Subcutaneous abdominal adipose tissue (tissue), 5 donors: ENCODE results near the gene SENP3.

Experiments
- H3K27ac ChIP-seq: one replicate; pipeline ENCODE4 v1.7.0; 2013; ENCODE audit warnings: low read depth, mild to moderate bottlenecking, inconsistent platforms, low read length, moderate library complexity
- H3K27me3 ChIP-seq, 5 donors: one replicate each; pipeline ENCODE4 v1.7.0; 2013; ENCODE audit warnings: low read length in 5 of 5, inconsistent platforms in 1 of 5; ENCODE audit not compliant: control insufficient read depth in 5 of 5, insufficient read depth in 4 of 5
- H3K36me3 ChIP-seq, 5 donors: one replicate each; pipeline ENCODE4 v1.7.0; 2013; ENCODE audit warnings: low read length in 5 of 5; ENCODE audit not compliant: control insufficient read depth in 5 of 5, insufficient read depth in 5 of 5
- H3K4me1 ChIP-seq, 5 donors: one replicate each; pipeline ENCODE4 v1.7.0; 2013; ENCODE audit warnings: low read length in 5 of 5, mild to moderate bottlenecking in 3 of 5, moderate library complexity in 1 of 5; ENCODE audit not compliant: control insufficient read depth in 5 of 5, insufficient read depth in 5 of 5
- H3K4me3 ChIP-seq, 5 donors: one replicate each; pipeline ENCODE4 v1.7.0; 2013; ENCODE audit warnings: low read length in 5 of 5, low read depth in 1 of 5
- H3K9ac ChIP-seq, 5 donors: one replicate each; pipeline ENCODE4 v1.7.0; 2013; ENCODE audit warnings: low read length in 5 of 5, mild to moderate bottlenecking in 4 of 5, moderate library complexity in 3 of 5
- H3K9me3 ChIP-seq, 5 donors: one replicate each; pipeline ENCODE4 v1.7.0; 2013; ENCODE audit warnings: low read length in 5 of 5; ENCODE audit not compliant: control insufficient read depth in 5 of 5
- donor health status: healthy.
- donor health status: healthy.
- donor health status: healthy.
- donor health status: healthy.
- donor health status: healthy.

SENP3 gene

GRCh38 chr17:7575959-7576358 is 14.2 kb downstream of the SENP3 start:
- Histone ChIP-seq H3K27me3 (no peaks in the 10 kb centered on the region), H3K36me3 (peaks cover 21 to 64% (median 61%) of the 10 kb centered on the region in 5 donors), H3K27ac (peak overlapping the region; percentile 98), H3K4me1 (peaks cover 28 to 80% (median 67%) of the 10 kb centered on the region in 5 donors), H3K4me3 (peak overlapping the region in 1 of 5 donors; percentile 98), H3K9me3 (no peaks in the 10 kb centered on the region), H3K9ac (peak overlapping the region in 1 of 5 donors; percentile 12)

- peak overlapping the region; percentile 98 for H3K27ac ChIP-seq
- peak overlapping the region in 2 of 5 donors; percentile 12 to 98 for H3K4me3 ChIP-seq
- H3K4me1 ChIP-seq = peaks cover 28 to 78% (median 70%) of the 10 kb centered on the region in 5 donors
- H3K36me3 ChIP-seq = peaks cover 21 to 61% (median 57%) of the 10 kb centered on the region in 5 donors
- H3K9ac ChIP-seq = no peak overlapping the region
- H3K27me3 ChIP-seq = no peaks in the 10 kb centered on the region
- H3K9me3 ChIP-seq = no peaks in the 10 kb centered on the region
Observed at GRCh38 chr17:7576432-7576937, 14.8 kb downstream of the SENP3 start.

- Histone ChIP-seq H3K9me3 (no peaks in the 10 kb centered on the region), H3K9ac (no peak overlapping the region), H3K27me3 (no peaks in the 10 kb centered on the region), H3K4me3 (peak overlapping the region in 2 of 5 donors; percentile 25 to 96), H3K27ac (peak overlapping the region; percentile 98), H3K36me3 (peaks cover 21 to 61% (median 57%) of the 10 kb centered on the region in 5 donors), H3K4me1 (peaks cover 26 to 79% (median 72%) of the 10 kb centered on the region in 5 donors)
Observed at GRCh38 chr17:7577327-7578199, 15.8 kb downstream of the SENP3 start.

GRCh38 chr17:7579001-7579833 is 17.5 kb downstream of the SENP3 start, which contains the start of gene CD68:
Gene CD68, plus strand, starts transcription at chr17:7579638. Its CDS starts 40 bp downstream, at chr17:7579678.
- H3K9me3 ChIP-seq = no peaks in the 10 kb centered on the region
- H3K27ac ChIP-seq = peak within 1 kb of the TSS; percentile 98
- peaks cover 23 to 86% (median 76%) of the 10 kb centered on the region in 5 donors for H3K4me1 ChIP-seq
- peak within 1 kb of the TSS; percentile 60 to 96 (median 83) for H3K9ac ChIP-seq
- no peaks in the 10 kb centered on the region for H3K27me3 ChIP-seq
- H3K4me3 ChIP-seq = peak within 1 kb of the TSS; percentile 61 to 96 (median 63)
- H3K36me3 ChIP-seq = peaks cover 21 to 57% (median 51%) of the 10 kb centered on the region in 5 donors

- H3K4me3 ChIP-seq = peak overlapping the region; percentile 61 to 96 (median 63)
- H3K4me1 ChIP-seq = peaks cover 24 to 86% (median 76%) of the 10 kb centered on the region in 5 donors
- peak overlapping the region; percentile 60 to 96 (median 83) for H3K9ac ChIP-seq
- no peaks in the 10 kb centered on the region for H3K9me3 ChIP-seq
- H3K36me3 ChIP-seq = peaks cover 18 to 49% (median 43%) of the 10 kb centered on the region in 5 donors
- no peaks in the 10 kb centered on the region for H3K27me3 ChIP-seq
- peak overlapping the region; percentile 98 for H3K27ac ChIP-seq
Observed at GRCh38 chr17:7579834-7580603, 18.3 kb downstream of the SENP3 start.

- Histone ChIP-seq H3K27me3 (no peaks in the 10 kb centered on the region), H3K4me1 (peaks cover 21 to 82% (median 70%) of the 10 kb centered on the region in 5 donors), H3K27ac (peak overlapping the region; percentile 98), H3K4me3 (peak overlapping the region; percentile 61 to 96 (median 63)), H3K36me3 (peaks cover 13 to 40% (median 35%) of the 10 kb centered on the region in 5 donors), H3K9me3 (no peaks in the 10 kb centered on the region), H3K9ac (peak overlapping the region; percentile 60 to 86 (median 68))
Observed at GRCh38 chr17:7580604-7581575, 19.2 kb downstream of the SENP3 start.

- Histone ChIP-seq H3K9ac (peak overlapping the region in 2 of 5 donors; percentile 23 to 92), H3K9me3 (no peaks in the 10 kb centered on the region), H3K4me3 (peak overlapping the region; percentile 54 to 96 (median 88)), H3K27me3 (no peaks in the 10 kb centered on the region), H3K4me1 (peaks cover 20 to 68% (median 57%) of the 10 kb centered on the region in 5 donors), H3K27ac (peak overlapping the region; percentile 98), H3K36me3 (peaks cover 5 to 35% (median 31%) of the 10 kb centered on the region in 5 donors)
Observed at GRCh38 chr17:7582396-7583252, 20.9 kb downstream of the SENP3 start.
